ENCODE measurements around the gene KDM5C. TPM values are rescaled to one million over a fixed set of nuclear protein-coding genes. Genes with fewer than 3 reads are reported as not detected.
A peak's percentile ranks its signal among the peaks of the same experiment; 100 is the strongest.

The KDM5C gene
- total and polyA plus RNA-seq, 2 donors (not counting 1 experiment from before 2014, with no cell fraction given) = 30.5 to 83.6 TPM

- no peak overlapping the region for H2AFZ ChIP-seq (ENCODE audit: low read length)
- H3K27ac ChIP-seq (ENCODE audit: insufficient read depth, low read length) = no peak overlapping the region
- TF ChIP-seq CTCF (conservative IDR thresholded peaks at IDR 0.05 in 1 of 2, IDR thresholded peaks at IDR 0.05 in 1 of 2; ENCODE audit: low read depth in 1 of 2, low read length in 2 of 2) (no peak), EZH2 (IDR thresholded peaks at IDR 0.05; ENCODE audit: low read length, missing control alignments) (no peak)
- H3K4me3 ChIP-seq (replicated peaks in 1 of 4; ENCODE audit: control extremely low read depth in 1 of 4, insufficient read depth in 1 of 4, low read depth in 3 of 4, low read length in 4 of 4) = no peak overlapping the region
- H3K9me3 ChIP-seq (ENCODE audit: control insufficient read depth, insufficient read depth, low read depth, low read length) = no peaks in the 10 kb centered on the region
- H3K9ac ChIP-seq (ENCODE audit: insufficient read depth, low read length) = no peak overlapping the region
- H4K20me1 ChIP-seq (ENCODE audit: control insufficient read depth, extremely low read depth, insufficient read depth, low read length) = no peaks in the 10 kb centered on the region
- H3K4me2 ChIP-seq (ENCODE audit: extremely low read depth, insufficient read depth, low read length) = no peak overlapping the region
- no peaks in the 10 kb centered on the region for H3K79me2 ChIP-seq (ENCODE audit: control insufficient read depth, insufficient read depth, low read length)
- DNase-seq (ENCODE audit: low read depth in 2 of 2) = no peak
- H3K36me3 ChIP-seq (ENCODE audit: control insufficient read depth, insufficient read depth, low read length) = no peaks in the 10 kb centered on the region
- H3K27me3 ChIP-seq (ENCODE audit: control insufficient read depth, insufficient read depth, low read length) = no peaks in the 10 kb centered on the region
- H3K4me1 ChIP-seq (ENCODE audit: control insufficient read depth, extremely low read depth, insufficient read depth, low read length) = no peaks in the 10 kb centered on the region
Measured at GRCh38 chrX:53254570-53255461, 29.8 kb upstream of the KDM5C start.

- Histone ChIP-seq H3K4me3 (replicated peaks in 1 of 4; ENCODE audit: control extremely low read depth in 1 of 4, insufficient read depth in 1 of 4, low read depth in 3 of 4, low read length in 4 of 4) (no peak overlapping the region), H2AFZ (ENCODE audit: low read length) (no peak overlapping the region), H3K79me2 (ENCODE audit: control insufficient read depth, insufficient read depth, low read length) (no peaks in the 10 kb centered on the region), H3K27me3 (ENCODE audit: control insufficient read depth, insufficient read depth, low read length) (no peaks in the 10 kb centered on the region), H4K20me1 (ENCODE audit: control insufficient read depth, extremely low read depth, insufficient read depth, low read length) (no peaks in the 10 kb centered on the region), H3K9ac (ENCODE audit: insufficient read depth, low read length) (no peak overlapping the region), H3K4me1 (ENCODE audit: control insufficient read depth, extremely low read depth, insufficient read depth, low read length) (no peaks in the 10 kb centered on the region), H3K4me2 (ENCODE audit: extremely low read depth, insufficient read depth, low read length) (no peak overlapping the region), H3K27ac (ENCODE audit: insufficient read depth, low read length) (no peak overlapping the region), H3K36me3 (ENCODE audit: control insufficient read depth, insufficient read depth, low read length) (no peaks in the 10 kb centered on the region), H3K9me3 (ENCODE audit: control insufficient read depth, insufficient read depth, low read depth, low read length) (no peaks in the 10 kb centered on the region)
- peak in 1 of 2 donors; percentile 18 for DNase-seq (ENCODE audit: low read depth in 2 of 2)
- TF ChIP-seq CTCF (conservative IDR thresholded peaks at IDR 0.05 in 1 of 2, IDR thresholded peaks at IDR 0.05 in 1 of 2; ENCODE audit: low read depth in 1 of 2, low read length in 2 of 2) (no peak), EZH2 (IDR thresholded peaks at IDR 0.05; ENCODE audit: low read length, missing control alignments) (no peak)
Measured at GRCh38 chrX:53253293-53254020, 28.4 kb upstream of the KDM5C start.

GRCh38 chrX:53251307-53251706, 26.3 kb upstream of the KDM5C start:
- Histone ChIP-seq H4K20me1 (ENCODE audit: control insufficient read depth, extremely low read depth, insufficient read depth, low read length) (no peaks in the 10 kb centered on the region), H3K79me2 (ENCODE audit: control insufficient read depth, insufficient read depth, low read length) (no peaks in the 10 kb centered on the region), H3K27me3 (ENCODE audit: control insufficient read depth, insufficient read depth, low read length) (no peaks in the 10 kb centered on the region), H3K4me1 (ENCODE audit: control insufficient read depth, extremely low read depth, insufficient read depth, low read length) (no peaks in the 10 kb centered on the region), H3K27ac (ENCODE audit: insufficient read depth, low read length) (no peak overlapping the region), H3K4me3 (replicated peaks in 1 of 4; ENCODE audit: control extremely low read depth in 1 of 4, insufficient read depth in 1 of 4, low read depth in 3 of 4, low read length in 4 of 4) (no peak overlapping the region), H3K9ac (ENCODE audit: insufficient read depth, low read length) (no peak overlapping the region), H3K36me3 (ENCODE audit: control insufficient read depth, insufficient read depth, low read length) (no peaks in the 10 kb centered on the region), H3K9me3 (ENCODE audit: control insufficient read depth, insufficient read depth, low read depth, low read length) (no peaks in the 10 kb centered on the region), H3K4me2 (ENCODE audit: extremely low read depth, insufficient read depth, low read length) (no peak overlapping the region), H2AFZ (ENCODE audit: low read length) (no peak overlapping the region)
- peak; percentile 4 to 80 for DNase-seq (ENCODE audit: low read depth in 2 of 2)
- TF ChIP-seq CTCF (conservative IDR thresholded peaks at IDR 0.05 in 1 of 2, IDR thresholded peaks at IDR 0.05 in 1 of 2; ENCODE audit: low read depth in 1 of 2, low read length in 2 of 2) = no peak
- TF ChIP-seq EZH2 (IDR thresholded peaks at IDR 0.05; ENCODE audit: low read length, missing control alignments) = no peak

All from fibroblast of lung (primary cell).